Ovary (tissue), 9 donors: ENCODE measurements around the gene BMP2K. TPM values are rescaled to one million over a fixed set of nuclear protein-coding genes. Genes with fewer than 3 reads are reported as not detected.
"Not testable (repeated sequence)": the region's sequence is repeated elsewhere in the genome, so short reads cannot be mapped to it uniquely, and the experiment has no call there.

Source experiments
- DNase-seq, 5 donors: peaks; one replicate each; pipeline ENCODE4 v3.0.0-alpha.2; 2019 to 2020
- H3K27ac ChIP-seq, 2 donors: fragments of 200-600 bp; one replicate each; pipeline versions ENCODE4 v1.5.1 to v1.8.0; 2019 to 2022
- H3K27me3 ChIP-seq: fragments of 200-600 bp; one replicate; pipeline ENCODE4 v1.8.0; 2022
- H3K36me3 ChIP-seq: fragments of 200-600 bp; sonication (generic); one replicate; pipeline ENCODE4 v1.5.1; 2019
- H3K4me1 ChIP-seq: one replicate; pipeline ENCODE4 v1.8.1; 2013; ENCODE audit warnings: mild to moderate bottlenecking, moderate library complexity; ENCODE audit not compliant: insufficient read depth
- H3K4me3 ChIP-seq: fragments of 200-600 bp; sonication (generic); one replicate; pipeline ENCODE4 v1.5.1; 2017
- H3K9me3 ChIP-seq, 2 donors: fragments of 200-600 bp in 1 of 2; sonication (generic) in 1 of 2; one replicate each; pipeline versions ENCODE4 v1.5.1 to v1.8.1; 2013 to 2019; ENCODE audit warnings: mild to moderate bottlenecking in 1 of 2, moderate library complexity in 1 of 2
- EP300 ChIP-seq: sonication (generic); formaldehyde crosslinking; IDR thresholded peaks from one replicate; pipeline ENCODE4 v1.6.1; 2017; ENCODE audit warnings: antibody characterized with exemption
- POLR2A ChIP-seq: fragments of 450-650 bp; IDR thresholded peaks from one replicate; pipeline ENCODE4 v1.6.1; 2017; ENCODE audit warnings: antibody characterized with exemption, mild to moderate bottlenecking, moderate library complexity
- WGBS, 3 donors: extraction: QIAGEN DNeasy Blood & Tissue Kit in 1 of 3; methylation state at CpG; one replicate each; pipeline versions ENCODE4 v1.1.5 to v1.1.7; 2013 to 2017; 5-methylcytosine and 5-hydroxymethylcytosine counted together
- intact Hi-C, 4 donors: fragments of 100-400 bp; cut with DNase I; formaldehyde crosslinking; loops; one replicate each; pipeline versions ENCODE4 v1.11.0 to v1.15.1; 2022 to 2023
- polyA plus RNA-seq, 2 donors: library from polyadenylated mRNA; stranded (reverse); fragments of 200-250 nt in 1 of 2; fragments of 350-450 nt in 1 of 2; fragmentation: Illumina TruSeq in 1 of 2; extraction: RNeasy Lipid Tissue Mini Kit (QIAGEN cat#74804) in 1 of 2; gene quantifications; one replicate each; pipeline ENCODE4 v1.2.3, GENCODE V29; 2013 to 2014
- total RNA-seq, 7 donors: library from RNA; depleted of rRNA in 2 of 7; stranded (reverse); fragments of >200 nt in 2 of 7; fragmentation: NEBNext Ultra II Directional in 3 of 7; extraction: Animal tissue kit (Norgen Biotek cat#: 25700) in 3 of 7; gene quantifications; one replicate each; pipeline versions ENCODE4 v1.1.0 to v1.2.4, GENCODE V29; 2016 to 2023
- TF ChIP-seq, protein P1 (sequence below), 3 donors: fragments of 450-650 bp in 2 of 3; fragments of 200-600 bp in 1 of 3; IDR thresholded peaks; one replicate each; pipeline versions ENCODE4 v1.5.1 to v1.8.0; 2016 to 2022; ENCODE audit warnings: antibody characterized with exemption in 3 of 3, mild to moderate bottlenecking in 1 of 3
- donor health status: DM: no; HTN: no; CAD: no; lungs with moderate emphysema.
- donor health status: DM: no; HTN: no; CAD: no.
- donor health status: Bipolar disorder and iron deficiency.
- donor health status: DM: yes; HTN: yes; CAD: no.
- donor health status: DM: no; HTN: no; CAD: no.
- donor health status: DM: yes; HTN: yes; CAD: no.

BMP2K gene
- total and polyA plus RNA-seq, 9 donors, result 4.8 to 57.3 (median 21.2) TPM

DNA sequence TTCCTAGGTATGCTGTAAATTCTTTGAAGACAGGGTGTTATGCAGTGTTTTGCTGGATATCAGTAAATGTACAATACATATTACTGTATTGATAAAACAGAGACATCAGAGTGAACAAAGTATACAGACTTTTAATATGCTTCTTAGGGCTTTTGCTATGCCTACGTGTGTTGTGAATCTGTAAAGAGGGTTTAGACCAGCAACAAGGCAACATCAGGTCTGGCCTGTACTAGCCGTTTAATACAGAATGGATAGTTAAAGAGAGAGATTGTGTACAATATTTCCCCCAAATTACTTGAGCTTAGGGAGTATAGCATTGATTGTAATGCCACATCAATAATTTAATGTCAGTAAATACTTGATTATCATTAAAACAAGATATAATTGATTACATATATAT lies 87.8 kb downstream of the BMP2K start:
- intact Hi-C loops, result loop anchor here in 3 of 4 donors (10.0 kb wide), 1 partner anchor 249 kb away; no protein-coding TSS in a partner anchor
- WGBS, 3 donors, result 65 to 70% (median 67%) methylated on average over 2 of the region's 2 CpGs
- no peaks in the 10 kb centered on the region for H3K4me1 ChIP-seq
- no peaks in the 10 kb centered on the region for H3K36me3 ChIP-seq
- no peak overlapping the region for H3K4me3 ChIP-seq
- no peak overlapping the region for H3K27ac ChIP-seq
- TF ChIP-seq, protein P1, sequence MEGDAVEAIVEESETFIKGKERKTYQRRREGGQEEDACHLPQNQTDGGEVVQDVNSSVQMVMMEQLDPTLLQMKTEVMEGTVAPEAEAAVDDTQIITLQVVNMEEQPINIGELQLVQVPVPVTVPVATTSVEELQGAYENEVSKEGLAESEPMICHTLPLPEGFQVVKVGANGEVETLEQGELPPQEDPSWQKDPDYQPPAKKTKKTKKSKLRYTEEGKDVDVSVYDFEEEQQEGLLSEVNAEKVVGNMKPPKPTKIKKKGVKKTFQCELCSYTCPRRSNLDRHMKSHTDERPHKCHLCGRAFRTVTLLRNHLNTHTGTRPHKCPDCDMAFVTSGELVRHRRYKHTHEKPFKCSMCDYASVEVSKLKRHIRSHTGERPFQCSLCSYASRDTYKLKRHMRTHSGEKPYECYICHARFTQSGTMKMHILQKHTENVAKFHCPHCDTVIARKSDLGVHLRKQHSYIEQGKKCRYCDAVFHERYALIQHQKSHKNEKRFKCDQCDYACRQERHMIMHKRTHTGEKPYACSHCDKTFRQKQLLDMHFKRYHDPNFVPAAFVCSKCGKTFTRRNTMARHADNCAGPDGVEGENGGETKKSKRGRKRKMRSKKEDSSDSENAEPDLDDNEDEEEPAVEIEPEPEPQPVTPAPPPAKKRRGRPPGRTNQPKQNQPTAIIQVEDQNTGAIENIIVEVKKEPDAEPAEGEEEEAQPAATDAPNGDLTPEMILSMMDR (IDR thresholded peaks at IDR 0.05), result no peak
- TF ChIP-seq POLR2A, result no peak
- no peak for TF ChIP-seq EP300
- no peaks in the 10 kb centered on the region for H3K27me3 ChIP-seq
- H3K9me3 ChIP-seq, result no peaks in the 10 kb centered on the region
- no peak for DNase-seq

DNA sequence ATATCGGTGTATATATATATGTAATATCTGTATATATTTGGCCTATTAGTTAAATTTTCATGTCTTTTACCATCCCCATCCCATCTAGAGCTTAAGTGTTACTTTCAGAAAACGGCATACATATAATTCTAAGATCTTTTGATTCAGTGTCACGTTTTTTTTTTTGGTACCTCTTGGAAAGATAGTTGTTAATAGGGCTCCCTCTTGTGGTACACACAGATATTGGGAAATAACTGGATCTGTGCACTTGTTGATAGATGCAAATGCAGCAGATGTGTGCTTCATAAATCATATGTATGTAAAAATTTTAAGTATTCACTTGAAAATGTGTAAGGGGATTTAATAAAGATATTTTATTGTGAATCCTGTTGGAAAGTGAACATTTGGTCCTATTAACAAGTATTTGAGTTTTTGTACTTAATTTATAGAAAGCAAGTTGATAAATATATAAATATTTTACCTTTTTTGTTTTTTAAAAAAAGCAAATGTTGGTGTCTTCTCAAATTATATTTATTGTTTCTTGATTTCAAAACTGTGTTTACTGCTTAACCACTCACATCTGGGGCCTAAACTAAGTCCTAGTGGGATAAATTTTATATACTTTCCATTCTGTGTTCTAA lies 88.4 kb downstream of the BMP2K start:
- no peaks in the 10 kb centered on the region for H3K27me3 ChIP-seq
- no peaks in the 10 kb centered on the region for H3K36me3 ChIP-seq
- no peak overlapping the region for H3K27ac ChIP-seq
- intact Hi-C loops, result loop anchor here in 3 of 4 donors (10.0 kb wide), 1 partner anchor 250 kb away; no protein-coding TSS in a partner anchor
- H3K9me3 ChIP-seq, result no peaks in the 10 kb centered on the region
- no peak for DNase-seq
- 30 to 32% (median 32%) methylated on average over 3 of the region's 3 CpGs for WGBS, 3 donors
- no peak overlapping the region for H3K4me3 ChIP-seq
- TF ChIP-seq EP300 (no peak), POLR2A (no peak)
- TF ChIP-seq, protein P1 (IDR thresholded peaks at IDR 0.05), result peak in 2 of 3 donors; percentile 63 to 67
- H3K4me1 ChIP-seq, result no peaks in the 10 kb centered on the region

DNA sequence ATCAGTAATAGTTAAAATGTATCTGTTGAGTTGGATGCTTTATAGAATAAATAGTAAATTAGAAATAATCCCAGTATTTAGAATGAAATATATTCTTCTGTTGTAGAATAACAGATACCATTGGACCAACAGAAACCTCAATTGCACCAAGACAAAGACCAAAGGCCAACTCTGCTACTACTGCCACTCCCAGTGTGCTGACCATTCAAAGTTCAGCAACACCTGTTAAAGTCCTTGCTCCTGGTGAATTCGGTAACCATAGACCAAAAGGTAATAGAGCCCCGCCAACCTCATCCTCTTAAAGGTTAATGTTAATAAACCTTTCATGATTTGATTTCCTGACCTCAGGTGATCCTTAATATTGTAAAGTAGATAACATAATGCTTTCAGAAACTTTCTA lies 89.3 kb downstream of the BMP2K start:
- Histone ChIP-seq H3K4me3 (no peak overlapping the region), H3K4me1 (no peaks in the 10 kb centered on the region), H3K9me3 (no peaks in the 10 kb centered on the region), H3K36me3 (no peaks in the 10 kb centered on the region), H3K27me3 (no peaks in the 10 kb centered on the region), H3K27ac (no peak overlapping the region)
- intact Hi-C loops, result loop anchor here in 3 of 4 donors (10.0 kb wide), 1 partner anchor 251 kb away; no protein-coding TSS in a partner anchor
- 96 to 100% (median 96%) methylated on average over 2 of the region's 2 CpGs for WGBS, 3 donors
- DNase-seq, result no peak
- no peak for TF ChIP-seq EP300
- TF ChIP-seq, protein P1 (IDR thresholded peaks at IDR 0.05), result no peak
- TF ChIP-seq POLR2A, result no peak

DNA sequence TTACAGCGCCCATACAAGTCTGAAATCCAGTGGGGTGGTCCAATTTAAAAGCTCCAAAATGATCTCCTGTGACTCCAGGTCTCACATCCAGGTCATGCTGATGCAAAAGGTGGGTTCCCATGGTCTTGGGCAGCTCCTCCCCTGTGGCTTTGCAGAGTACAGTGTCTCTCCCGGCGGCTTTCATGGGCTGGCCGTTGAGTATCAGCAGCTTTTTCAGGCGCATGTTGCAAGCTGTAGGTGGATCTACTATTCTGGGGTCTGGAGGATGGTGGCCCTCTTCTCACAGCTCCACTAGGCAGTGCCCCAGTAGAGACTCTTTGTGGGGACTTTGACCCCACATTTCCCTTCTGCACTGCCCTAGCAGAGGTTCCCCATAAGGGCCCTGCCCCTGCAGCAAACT lies 92.6 kb downstream of the BMP2K start:
- DNase-seq, H3K4me1 ChIP-seq, H3K27me3 ChIP-seq, H3K27ac ChIP-seq, H3K36me3 ChIP-seq, H3K4me3 ChIP-seq, H3K9me3 ChIP-seq: not testable (repeated sequence)
- intact Hi-C loops, result loop anchor here in 3 of 4 donors (10.0 kb wide), 1 partner anchor 254 kb away; no protein-coding TSS in a partner anchor
- WGBS, 3 donors, result 94 to 96% (median 95%) methylated on average over 5 of the region's 5 CpGs

DNA sequence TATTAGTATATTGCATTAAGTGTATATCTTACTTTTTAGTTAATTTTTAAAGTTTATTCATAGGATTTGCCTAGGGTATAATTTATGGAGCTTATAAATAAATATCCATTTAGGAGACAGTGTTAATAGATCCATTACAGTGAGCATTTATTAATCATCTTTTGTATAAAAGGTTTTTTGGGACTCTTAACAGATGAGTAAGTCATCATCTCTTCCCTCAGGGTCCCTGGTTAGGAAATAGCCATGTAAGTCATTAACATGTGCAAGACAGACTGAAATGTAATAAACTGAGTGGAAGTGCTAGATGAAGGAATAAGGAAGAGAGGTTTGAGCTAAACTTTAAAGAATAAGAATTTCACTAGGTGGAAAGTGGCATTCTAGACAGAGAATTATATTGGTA lies 93.9 kb downstream of the BMP2K start:
- Histone ChIP-seq H3K36me3 (no peaks in the 10 kb centered on the region), H3K27me3 (no peaks in the 10 kb centered on the region)
- intact Hi-C loops, result no loop called here

More for the DNA sequence above, 93.9 kb downstream of the BMP2K start:
- Histone ChIP-seq H3K4me1 (no peaks in the 10 kb centered on the region), H3K4me3 (no peak overlapping the region), H3K9me3 (no peaks in the 10 kb centered on the region), H3K27ac (no peak overlapping the region)
- no peak for TF ChIP-seq POLR2A
- TF ChIP-seq, protein P1 (IDR thresholded peaks at IDR 0.05), result no peak
- TF ChIP-seq EP300, result no peak
- no peak for DNase-seq
